NCI-H1105 treated with DMSO at 0.1 percent for 48 hours (cell line): ENCODE results near the gene ITGAD.
A peak's percentile ranks its signal among the peaks of the same experiment; 100 is the strongest.
"Not testable (repeated sequence)": the region's sequence is repeated elsewhere in the genome, so short reads cannot be mapped to it uniquely, and the experiment has no call there.

Experiments used
- DNase-seq: peaks from one replicate; lab custom pipeline; 2025; lab: John Stamatoyannopoulos, UW

Gene ITGAD

GRCh38 chr16:31430380-31431052 is 37.4 kb downstream of the ITGAD start:
- DNase-seq = no peak

GRCh38 chr16:31435341-31436220 is 42.4 kb downstream of the ITGAD start:
- no peak for DNase-seq

GRCh38 chr16:31436221-31437045 is 43.3 kb downstream of the ITGAD start:
- DNase-seq = no peak

GRCh38 chr16:31438414-31438813 is 45.3 kb downstream of the ITGAD start:
- no peak for DNase-seq

GRCh38 chr16:31439023-31439422 is 45.9 kb downstream of the ITGAD start:
- not testable (repeated sequence) for DNase-seq

GRCh38 chr16:31439519-31439918 is 46.4 kb downstream of the ITGAD start:
- DNase-seq = no peak

- no peak for DNase-seq
Observed at GRCh38 chr16:31440516-31441184, 47.5 kb downstream of the ITGAD start.

- DNase-seq = no peak
Observed at GRCh38 chr16:31441956-31442355, 48.8 kb downstream of the ITGAD start.

GRCh38 chr16:31445931-31446330 is 52.8 kb downstream of the ITGAD start:
- DNase-seq = not testable (repeated sequence)

GRCh38 chr16:31451201-31451600 is 58.1 kb downstream of the ITGAD start:
- no peak for DNase-seq

- peak; percentile 22 for DNase-seq
Observed at GRCh38 chr16:31451681-31452351, 58.7 kb downstream of the ITGAD start.

- DNase-seq = no peak
Observed at GRCh38 chr16:31452631-31453106, 59.5 kb downstream of the ITGAD start.

GRCh38 chr16:31453255-31454204 is 60.4 kb downstream of the ITGAD start:
- DNase-seq = no peak

- no peak for DNase-seq
Observed at GRCh38 chr16:31455601-31456314, 62.6 kb downstream of the ITGAD start.

- no peak for DNase-seq
Observed at GRCh38 chr16:31456988-31457360, 63.8 kb downstream of the ITGAD start.

- DNase-seq = no peak
Observed at GRCh38 chr16:31458073-31458843, 65.1 kb downstream of the ITGAD start.

GRCh38 chr16:31458844-31459686 is 65.9 kb downstream of the ITGAD start, which contains the start of gene ARMC5:
ARMC5 (plus strand) TSS chr16:31459501; CDS start chr16:31459525, 24 bp downstream.
- DNase-seq = peak; percentile 95
